HEK293 (cell line): ENCODE data around the gene NACA2.

ENCODE experiments used
- CTCF ChIA-PET: fragments of 350-600 bp; formaldehyde crosslinking; extraction: SDS; loops from one replicate; lab custom pipeline; 2021; ENCODE audit warnings: antibody characterized with exemption; lab: Yijun Ruan, JAX
- POLR2A ChIA-PET: fragments of 300-600 bp; formaldehyde crosslinking; extraction: SDS; loops from one replicate; lab custom pipeline; 2020; ENCODE audit warnings: antibody characterized with exemption, inconsistent platforms; lab: Yijun Ruan, JAX
- H3K27ac ChIP-seq: fragments of 200-500 bp; sonication (Bioruptor generic); 2 replicates; pipeline ENCODE4 v1.5.1; 2014; ENCODE audit warnings: low read depth, low read length, control low read depth, inconsistent platforms; ENCODE audit errors: extremely low read depth
- H3K36me3 ChIP-seq, 2 experiments: fragments of 200-500 bp in 1 of 2; sonication (Bioruptor generic) in 1 of 2; 1 replicate in 1 of 2; 2 replicates in 1 of 2; pipeline ENCODE4 v1.5.1; 2014 to 2017; ENCODE audit warnings: inconsistent platforms in 2 of 2, low read length in 2 of 2; ENCODE audit not compliant: control insufficient read depth in 2 of 2, insufficient read depth in 1 of 2
- H3K4me1 ChIP-seq: fragments of 200-500 bp; sonication (Bioruptor generic); 2 replicates; pipeline ENCODE4 v1.5.1; 2014; ENCODE audit warnings: mild to moderate bottlenecking, low read length, inconsistent platforms; ENCODE audit not compliant: control insufficient read depth, insufficient read depth
- H3K4me3 ChIP-seq: 2 replicates; pipeline ENCODE4 v1.5.1; 2011; ENCODE audit warnings: low read depth, mild to moderate bottlenecking, control low read depth, low read length, moderate library complexity
- H3K9me3 ChIP-seq: fragments of 200-500 bp; sonication (Bioruptor generic); 2 replicates; pipeline ENCODE4 v1.5.1; 2014; ENCODE audit warnings: low read depth, low read length, inconsistent platforms; ENCODE audit not compliant: control insufficient read depth, insufficient read depth
- EGR2 ChIP-seq: fragments of 450-650 bp; formaldehyde crosslinking; IDR thresholded peaks from 2 replicates; pipeline ENCODE4 v1.5.1; 2016; ENCODE audit warnings: low read depth, missing biosample characterization, missing genetic modification characterization
- ELK4 ChIP-seq: IDR thresholded peaks from 2 replicates; pipeline ENCODE4 v1.6.1; 2011; ENCODE audit warnings: mild to moderate bottlenecking, low read depth, low read length, borderline replicate concordance
- KLF17 ChIP-seq: fragments of 450-650 bp; formaldehyde crosslinking; IDR thresholded peaks from 2 replicates; pipeline ENCODE4 v1.5.1; 2016; ENCODE audit warnings: missing biosample characterization, missing genetic modification characterization
- KLF7 ChIP-seq: fragments of 450-650 bp; formaldehyde crosslinking; IDR thresholded peaks from 2 replicates; pipeline ENCODE4 v1.5.1; 2016; ENCODE audit warnings: missing biosample characterization, missing genetic modification characterization, borderline replicate concordance
- MEIS1 ChIP-seq: sonication (generic); formaldehyde crosslinking; IDR thresholded peaks from 2 replicates; pipeline ENCODE4 v1.8.1; 2022; ENCODE audit warnings: missing genetic modification reagents, mild to moderate bottlenecking, borderline replicate concordance
- SP2 ChIP-seq: fragments of 450-650 bp; formaldehyde crosslinking; IDR thresholded peaks from 2 replicates; pipeline ENCODE4 v1.5.1; 2016; ENCODE audit warnings: missing biosample characterization, missing genetic modification characterization
- SP3 ChIP-seq: fragments of 450-650 bp; formaldehyde crosslinking; IDR thresholded peaks from 2 replicates; pipeline ENCODE4 v1.5.1; 2016; ENCODE audit warnings: missing biosample characterization, missing genetic modification characterization
- ZNF157 ChIP-seq: fragments of 450-650 bp; formaldehyde crosslinking; IDR thresholded peaks from 2 replicates; pipeline ENCODE4 v1.5.1; 2016; ENCODE audit warnings: missing biosample characterization, missing genetic modification characterization
- ZNF16 ChIP-seq: fragments of 450-650 bp; formaldehyde crosslinking; IDR thresholded peaks from 2 replicates; pipeline ENCODE4 v1.5.1; 2016; ENCODE audit warnings: low read depth, missing biosample characterization, missing genetic modification characterization
- ZNF366 ChIP-seq: fragments of 450-650 bp; formaldehyde crosslinking; conservative IDR thresholded peaks from 2 replicates; pipeline ENCODE4 v1.5.1; 2016; ENCODE audit warnings: missing biosample characterization, missing genetic modification characterization
- ZNF544 ChIP-seq: fragments of 450-650 bp; formaldehyde crosslinking; IDR thresholded peaks from 2 replicates; pipeline ENCODE4 v1.5.0; 2017; ENCODE audit warnings: missing biosample characterization, missing genetic modification characterization
- ZNF645 ChIP-seq: fragments of 450-650 bp; formaldehyde crosslinking; IDR thresholded peaks from 2 replicates; pipeline ENCODE4; 2016; ENCODE audit warnings: missing biosample characterization, missing genetic modification characterization
- ZNF660 ChIP-seq: fragments of 450-650 bp; IDR thresholded peaks from 2 replicates; pipeline ENCODE4 v1.5.1; 2018; ENCODE audit warnings: missing biosample characterization, mild to moderate bottlenecking, missing genetic modification characterization
- ZNF670 ChIP-seq: fragments of 450-650 bp; formaldehyde crosslinking; IDR thresholded peaks from 2 replicates; pipeline ENCODE4 v1.5.1; 2016; ENCODE audit warnings: missing biosample characterization, missing genetic modification characterization, low read depth
- ZNF701 ChIP-seq: fragments of 450-650 bp; formaldehyde crosslinking; IDR thresholded peaks from 2 replicates; pipeline ENCODE4 v1.5.1; 2016; ENCODE audit warnings: missing biosample characterization, missing genetic modification characterization
- TF ChIP-seq, protein P1 (sequence below): fragments of 450-650 bp; formaldehyde crosslinking; IDR thresholded peaks from 2 replicates; pipeline ENCODE4 v1.5.1; 2017; ENCODE audit warnings: missing biosample characterization, missing genetic modification characterization
- TF ChIP-seq, protein P2 (sequence below): fragments of 450-650 bp; formaldehyde crosslinking; IDR thresholded peaks from 2 replicates; pipeline ENCODE4 v1.5.1; 2017; ENCODE audit warnings: missing biosample characterization, missing genetic modification characterization
- TF ChIP-seq, protein P3 (sequence below): fragments of 450-650 bp; formaldehyde crosslinking; optimal IDR thresholded peaks from 2 replicates; pipeline ENCODE3; 2016; ENCODE audit warnings: missing biosample characterization, mild to moderate bottlenecking, missing genetic modification characterization

The NACA2 gene

GRCh38 chr17:61634011-61634539 is 43.1 kb upstream of the NACA2 start (continued):
- TF ChIP-seq ZNF157 (tag by site-specific recombination) (no peak), MEIS1 (CRISPR knock-in tag) (no peak), ZNF366 (tag by site-specific recombination) (no peak), ZNF544 (tag by site-specific recombination) (no peak), KLF17 (tag by site-specific recombination) (no peak), ZNF660 (tag by site-specific recombination) (no peak), ZNF670 (tag by site-specific recombination) (no peak)
- TF ChIP-seq, protein P1, sequence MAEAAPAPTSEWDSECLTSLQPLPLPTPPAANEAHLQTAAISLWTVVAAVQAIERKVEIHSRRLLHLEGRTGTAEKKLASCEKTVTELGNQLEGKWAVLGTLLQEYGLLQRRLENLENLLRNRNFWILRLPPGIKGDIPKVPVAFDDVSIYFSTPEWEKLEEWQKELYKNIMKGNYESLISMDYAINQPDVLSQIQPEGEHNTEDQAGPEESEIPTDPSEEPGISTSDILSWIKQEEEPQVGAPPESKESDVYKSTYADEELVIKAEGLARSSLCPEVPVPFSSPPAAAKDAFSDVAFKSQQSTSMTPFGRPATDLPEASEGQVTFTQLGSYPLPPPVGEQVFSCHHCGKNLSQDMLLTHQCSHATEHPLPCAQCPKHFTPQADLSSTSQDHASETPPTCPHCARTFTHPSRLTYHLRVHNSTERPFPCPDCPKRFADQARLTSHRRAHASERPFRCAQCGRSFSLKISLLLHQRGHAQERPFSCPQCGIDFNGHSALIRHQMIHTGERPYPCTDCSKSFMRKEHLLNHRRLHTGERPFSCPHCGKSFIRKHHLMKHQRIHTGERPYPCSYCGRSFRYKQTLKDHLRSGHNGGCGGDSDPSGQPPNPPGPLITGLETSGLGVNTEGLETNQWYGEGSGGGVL (tag by site-specific recombination), result no peak
- TF ChIP-seq, protein P2, sequence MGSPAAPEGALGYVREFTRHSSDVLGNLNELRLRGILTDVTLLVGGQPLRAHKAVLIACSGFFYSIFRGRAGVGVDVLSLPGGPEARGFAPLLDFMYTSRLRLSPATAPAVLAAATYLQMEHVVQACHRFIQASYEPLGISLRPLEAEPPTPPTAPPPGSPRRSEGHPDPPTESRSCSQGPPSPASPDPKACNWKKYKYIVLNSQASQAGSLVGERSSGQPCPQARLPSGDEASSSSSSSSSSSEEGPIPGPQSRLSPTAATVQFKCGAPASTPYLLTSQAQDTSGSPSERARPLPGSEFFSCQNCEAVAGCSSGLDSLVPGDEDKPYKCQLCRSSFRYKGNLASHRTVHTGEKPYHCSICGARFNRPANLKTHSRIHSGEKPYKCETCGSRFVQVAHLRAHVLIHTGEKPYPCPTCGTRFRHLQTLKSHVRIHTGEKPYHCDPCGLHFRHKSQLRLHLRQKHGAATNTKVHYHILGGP (tag by site-specific recombination), result no peak
- TF ChIP-seq, all 188 proteins: peak for 0

GRCh38 chr17:61632826-61633225 is 41.8 kb upstream of the NACA2 start:
- no peaks in the 10 kb centered on the region for H3K36me3 ChIP-seq
- H3K4me1 ChIP-seq, result no peaks in the 10 kb centered on the region
- POLR2A ChIA-PET, result no interaction called here
- H3K27ac ChIP-seq, result no peak overlapping the region
- H3K9me3 ChIP-seq, result no peaks in the 10 kb centered on the region; the same call in 1 of the 2 replicates
- TF ChIP-seq, protein P3, sequence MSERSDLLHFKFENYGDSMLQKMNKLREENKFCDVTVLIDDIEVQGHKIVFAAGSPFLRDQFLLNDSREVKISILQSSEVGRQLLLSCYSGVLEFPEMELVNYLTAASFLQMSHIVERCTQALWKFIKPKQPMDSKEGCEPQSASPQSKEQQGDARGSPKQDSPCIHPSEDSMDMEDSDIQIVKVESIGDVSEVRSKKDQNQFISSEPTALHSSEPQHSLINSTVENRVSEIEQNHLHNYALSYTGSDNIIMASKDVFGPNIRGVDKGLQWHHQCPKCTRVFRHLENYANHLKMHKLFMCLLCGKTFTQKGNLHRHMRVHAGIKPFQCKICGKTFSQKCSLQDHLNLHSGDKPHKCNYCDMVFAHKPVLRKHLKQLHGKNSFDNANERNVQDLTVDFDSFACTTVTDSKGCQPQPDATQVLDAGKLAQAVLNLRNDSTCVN (tag by site-specific recombination), result no peak
- TF ChIP-seq KLF7 (tag by site-specific recombination), result no peak
- no peak for TF ChIP-seq SP3 (tag by site-specific recombination)
- TF ChIP-seq ELK4, result no peak
- no peak for TF ChIP-seq ZNF701 (tag by site-specific recombination)
- TF ChIP-seq SP2 (tag by site-specific recombination), result no peak
- TF ChIP-seq EGR2 (tag by site-specific recombination), result no peak
- TF ChIP-seq ZNF645 (tag by site-specific recombination), result no peak
- TF ChIP-seq ZNF16 (tag by site-specific recombination), result no peak
- TF ChIP-seq, all 188 proteins: peak for 0
- CTCF ChIA-PET, result interaction anchor here (0.7 to 3.2 kb wide), 2 partner anchors 44 to 477 kb away, joined by 4 to 28 read pairs; no protein-coding TSS in a partner anchor
- H3K4me3 ChIP-seq, result no peak overlapping the region
